Stromal cell of bone marrow (primary cell): ENCODE measurements around the gene PFKL.
"Not testable (repeated sequence)": the region's sequence is repeated elsewhere in the genome, so short reads cannot be mapped to it uniquely, and the experiment has no call there.

ENCODE experiments used
- DNase-seq: peaks from one replicate; pipeline ENCODE4 v3.0.0-alpha.2; 2012; ENCODE audit warnings: low read depth

Gene PFKL

GRCh38 chr21:44294391-44295162, 5.3 kb upstream of the PFKL start:
- no peak for DNase-seq

GRCh38 chr21:44295163-44295573, 4.7 kb upstream of the PFKL start:
- DNase-seq = no peak

- DNase-seq = no peak
Observed at GRCh38 chr21:44295646-44296045, 4.2 kb upstream of the PFKL start.

GRCh38 chr21:44296103-44296519, 3.7 kb upstream of the PFKL start:
- DNase-seq = no peak

GRCh38 chr21:44296916-44297315, 2.9 kb upstream of the PFKL start:
- DNase-seq = no peak

- peak; percentile 69 for DNase-seq
Observed at GRCh38 chr21:44297525-44298290, 2.1 kb upstream of the PFKL start.

- DNase-seq = no peak
Observed at GRCh38 chr21:44298301-44298700, 1.6 kb upstream of the PFKL start.

- no peak for DNase-seq
Observed at GRCh38 chr21:44299085-44299457, 782 bp upstream of the PFKL start.

- DNase-seq = no peak
Observed at GRCh38 chr21:44300262-44300959, 558 bp downstream of the PFKL start.

GRCh38 chr21:44301141-44301540, 1.3 kb downstream of the PFKL start:
- DNase-seq = no peak

- DNase-seq = no peak
Observed at GRCh38 chr21:44301961-44302406, 2.1 kb downstream of the PFKL start.

GRCh38 chr21:44302573-44303401, 2.9 kb downstream of the PFKL start:
- DNase-seq = not testable (repeated sequence)

GRCh38 chr21:44303490-44303981, 3.7 kb downstream of the PFKL start:
- no peak for DNase-seq

GRCh38 chr21:44304011-44304616, 4.3 kb downstream of the PFKL start:
- no peak for DNase-seq

- DNase-seq = no peak
Observed at GRCh38 chr21:44304877-44305293, 5.0 kb downstream of the PFKL start.

- no peak for DNase-seq
Observed at GRCh38 chr21:44305691-44306090, 5.8 kb downstream of the PFKL start.

- no peak for DNase-seq
Observed at GRCh38 chr21:44306936-44307704, 7.3 kb downstream of the PFKL start.

GRCh38 chr21:44310628-44311507, 11.0 kb downstream of the PFKL start:
- DNase-seq = no peak

GRCh38 chr21:44312089-44312488, 12.2 kb downstream of the PFKL start:
- DNase-seq = no peak
